Measurements from ENCODE around the gene PLEKHG4B.
"Not testable (repeated sequence)": the region's sequence is repeated elsewhere in the genome, so short reads cannot be mapped to it uniquely, and the experiment has no call there.

The PLEKHG4B gene

GRCh38 chr5:94113-94892 is 2.3 kb downstream of the PLEKHG4B start:
- DNase-seq, result no peak

DNA sequence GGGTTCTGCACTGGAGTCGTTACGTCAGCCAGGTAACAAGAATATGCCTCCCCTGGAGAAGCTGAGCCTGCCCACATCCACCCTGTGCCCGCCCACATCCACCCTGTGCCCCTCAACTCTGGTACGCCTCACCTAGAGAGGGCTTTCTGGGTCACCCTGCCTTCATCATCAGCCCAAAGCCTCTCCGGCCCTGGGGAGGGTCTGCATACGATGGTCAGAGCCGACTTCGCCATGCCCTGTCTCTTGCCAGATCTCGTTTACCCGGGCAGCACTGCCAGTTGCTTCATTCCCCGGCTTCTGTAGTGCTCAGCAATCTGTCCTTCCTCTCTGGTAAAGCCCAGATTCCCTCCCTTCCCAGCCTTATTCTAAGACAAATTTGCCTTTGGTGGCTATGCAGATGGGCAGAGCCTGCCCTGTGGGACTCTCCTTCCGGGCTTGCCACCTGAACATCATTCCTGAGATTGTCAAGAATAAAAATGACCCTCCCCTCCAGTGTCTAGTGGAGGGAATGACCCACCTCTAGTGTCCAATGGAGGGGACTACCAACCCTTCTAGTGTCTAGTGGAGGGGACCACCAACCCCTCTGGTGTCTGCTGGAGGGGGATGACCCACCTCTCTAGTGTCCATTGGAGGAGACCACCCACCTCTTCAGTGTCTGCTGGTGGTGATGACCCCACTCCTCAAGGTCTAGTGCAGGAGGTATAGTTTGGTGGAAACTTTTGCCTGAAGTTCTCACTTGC is 3.4 kb downstream of the PLEKHG4B start:
- no peak for DNase-seq

GRCh38 chr5:96976-97660 is 5.2 kb downstream of the PLEKHG4B start:
- DNase-seq, result no peak

GRCh38 chr5:99815-100214 is 7.8 kb downstream of the PLEKHG4B start:
- no peak for DNase-seq

GRCh38 chr5:102411-103043 is 10.6 kb downstream of the PLEKHG4B start:
- DNase-seq, result no peak

- DNase-seq, result not testable (repeated sequence)
These were observed 12.1 kb downstream of the PLEKHG4B start for GRCh38 chr5:104106-104505.

GRCh38 chr5:104778-105296 is 12.9 kb downstream of the PLEKHG4B start:
- no peak for DNase-seq

GRCh38 chr5:105504-106070 is 13.6 kb downstream of the PLEKHG4B start:
- DNase-seq, result no peak

DNA sequence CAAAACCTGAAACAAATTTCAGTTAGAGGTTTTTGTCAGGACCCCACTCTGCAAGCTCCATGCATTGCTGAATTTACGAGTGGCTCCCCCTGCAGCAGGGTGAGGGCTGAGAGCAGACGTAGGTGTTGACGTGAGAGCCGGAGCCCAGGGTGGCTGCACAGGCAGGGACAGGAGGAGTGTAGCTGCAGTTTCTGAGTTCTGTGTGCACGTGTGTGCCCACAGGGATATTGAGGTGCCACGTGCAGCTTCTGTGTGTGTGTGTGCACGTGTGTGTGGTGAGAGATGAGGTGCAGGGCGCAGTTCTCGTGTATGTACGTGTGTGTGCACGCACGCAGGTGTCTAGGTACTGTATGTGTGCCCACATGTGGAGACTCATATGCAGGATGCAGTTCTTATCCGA is 14.6 kb downstream of the PLEKHG4B start:
- no peak for DNase-seq

DNA sequence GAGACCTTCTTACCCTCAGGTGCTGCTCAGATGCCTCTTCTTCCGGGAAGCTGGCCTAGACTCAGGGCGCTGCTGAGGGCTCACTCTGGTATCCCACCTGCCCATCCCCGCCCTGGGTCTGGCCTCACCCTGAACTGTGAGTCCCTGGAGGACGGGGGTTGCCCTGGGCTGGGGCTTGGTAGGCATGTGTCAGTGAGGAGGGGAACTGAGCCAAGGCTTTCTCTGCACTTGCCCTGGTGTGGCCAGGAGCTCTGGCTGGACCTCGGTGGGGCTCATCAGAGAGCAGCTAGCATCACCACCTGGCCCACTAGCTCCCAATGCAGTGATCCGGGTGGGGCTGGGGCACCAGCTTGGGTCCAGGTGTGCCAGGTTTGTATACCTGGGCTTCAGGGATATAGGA is 15.6 kb downstream of the PLEKHG4B start:
- DNase-seq, result no peak

DNA sequence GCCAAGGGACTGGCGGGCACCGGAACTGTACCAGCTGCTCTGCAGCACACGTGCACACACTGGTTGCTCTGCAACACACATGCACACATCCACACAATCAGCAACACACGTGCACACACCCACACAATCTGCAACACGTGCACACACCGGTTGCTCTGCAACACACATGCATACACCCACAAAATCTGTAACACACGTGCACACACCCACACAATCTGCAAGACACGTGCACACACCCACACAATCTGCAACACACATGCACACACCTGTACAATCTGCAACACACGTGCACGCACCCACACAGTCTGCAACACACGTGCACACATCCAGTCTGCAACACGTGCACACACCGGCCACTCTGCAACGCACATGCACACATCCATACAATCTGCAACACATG is 17.9 kb downstream of the PLEKHG4B start:
- no peak for DNase-seq

- DNase-seq, result no peak
These were observed 18.4 kb downstream of the PLEKHG4B start for GRCh38 chr5:110270-110888.

GRCh38 chr5:111171-111570 is 19.2 kb downstream of the PLEKHG4B start:
- no peak for DNase-seq

GRCh38 chr5:119486-120097 is 27.6 kb downstream of the PLEKHG4B start:
- DNase-seq, result no peak

DNA sequence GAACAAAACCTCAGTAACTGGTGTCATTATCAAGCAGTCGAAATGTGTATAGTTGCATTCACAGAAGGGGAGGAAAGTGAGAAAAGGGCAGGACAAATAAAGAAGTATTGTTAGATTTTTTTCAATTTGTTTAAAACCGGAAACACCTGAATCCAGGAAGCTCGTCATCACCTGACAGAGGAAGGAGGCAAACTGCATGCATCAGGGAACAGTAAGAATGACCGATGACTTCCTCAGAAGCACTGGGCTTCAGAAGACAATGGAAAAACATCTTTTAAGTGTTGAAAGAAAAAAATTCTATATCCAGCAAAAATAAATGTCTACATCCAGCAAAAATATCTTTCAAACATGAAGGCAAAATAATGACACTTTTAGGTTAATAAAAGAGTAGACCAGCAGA is 29.5 kb downstream of the PLEKHG4B start:
- no peak for DNase-seq

GRCh38 chr5:125815-126214 is 33.8 kb downstream of the PLEKHG4B start:
- no peak for DNase-seq

GRCh38 chr5:126806-127205 is 34.8 kb downstream of the PLEKHG4B start:
- no peak for DNase-seq

- DNase-seq, result no peak
These were observed 35.9 kb downstream of the PLEKHG4B start for GRCh38 chr5:127886-128285.

DNA sequence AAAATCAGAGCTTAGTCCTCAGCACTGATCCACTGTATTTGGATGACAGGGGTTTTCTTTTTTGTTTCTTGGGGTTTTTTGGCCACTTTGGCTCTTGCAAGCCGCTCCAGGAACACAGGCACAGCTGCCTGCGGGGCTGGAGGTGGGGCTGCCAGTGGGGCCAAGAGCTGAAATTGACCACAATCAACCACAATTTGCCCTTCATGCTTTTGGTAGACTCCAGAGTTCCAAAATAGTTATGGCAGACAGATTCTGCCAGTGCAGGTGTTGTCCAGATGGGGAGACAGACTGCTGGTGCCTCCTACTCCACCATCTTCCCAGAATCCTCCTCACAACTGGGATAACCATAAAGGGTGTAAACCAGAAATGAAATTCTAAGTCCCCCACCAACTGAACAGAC is 36.5 kb downstream of the PLEKHG4B start:
- DNase-seq, result no peak

DNA sequence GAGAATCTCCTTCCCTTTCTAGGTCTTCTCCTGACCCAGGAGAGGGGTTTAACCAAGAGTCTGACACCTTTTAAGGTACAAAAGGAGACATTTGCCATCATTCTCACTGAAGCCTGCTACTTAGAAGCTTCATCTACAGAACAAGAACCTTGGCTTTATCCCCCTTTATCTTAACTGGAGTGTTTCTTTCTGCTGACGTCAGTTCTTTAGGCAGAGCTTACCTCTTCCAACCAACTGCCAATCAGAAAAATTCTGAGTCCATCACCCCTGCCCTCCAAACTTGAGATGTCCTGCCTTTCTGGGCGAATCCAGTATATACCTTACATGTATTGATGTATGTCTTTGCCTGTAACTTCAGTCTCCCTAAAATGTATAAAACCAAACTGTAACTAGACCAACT is 37.2 kb downstream of the PLEKHG4B start:
- DNase-seq, result no peak

DNA sequence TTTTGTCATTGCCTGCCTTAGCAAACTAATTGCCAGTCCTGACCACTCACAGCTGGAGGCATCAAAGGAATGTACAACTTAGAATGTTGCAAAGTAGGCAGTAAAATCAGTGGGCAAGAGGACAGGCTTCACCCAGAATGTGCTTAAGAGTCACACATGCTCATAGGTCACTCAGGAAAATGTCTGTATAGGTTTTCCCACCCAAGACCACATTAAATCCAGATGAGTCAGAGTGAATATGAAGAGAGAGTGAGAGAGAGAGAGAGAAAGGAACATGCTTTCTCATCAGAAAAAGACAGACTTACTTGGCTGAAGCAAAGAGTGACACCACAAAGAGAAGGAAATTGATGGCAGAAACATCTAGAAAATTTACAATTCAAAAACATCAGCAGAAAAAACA is 37.9 kb downstream of the PLEKHG4B start:
- DNase-seq, result no peak

GRCh38 chr5:130601-131131 is 38.7 kb downstream of the PLEKHG4B start:
- no peak for DNase-seq
